ENCODE data around the gene SYNPO.

- TF ChIP-seq POLR2A (IDR thresholded peaks at IDR 0.05; ENCODE audit: low read depth) (no peak), CTCF (IDR thresholded peaks at IDR 0.05) (no peak)
Measured at GRCh38 chr5:150653762-150654556, 13.5 kb downstream of the SYNPO start.
